HG03378 (cell line): ENCODE data around the gene KLK15.

Experiments
- ATAC-seq: cut with Tn5 transposase; IDR thresholded peaks from one replicate; pipeline ENCODE4 v1.9.1; 2021; ENCODE audit warnings: mild to moderate bottlenecking, moderate library complexity; ENCODE audit not compliant: unreplicated experiment

The KLK15 gene

DNA sequence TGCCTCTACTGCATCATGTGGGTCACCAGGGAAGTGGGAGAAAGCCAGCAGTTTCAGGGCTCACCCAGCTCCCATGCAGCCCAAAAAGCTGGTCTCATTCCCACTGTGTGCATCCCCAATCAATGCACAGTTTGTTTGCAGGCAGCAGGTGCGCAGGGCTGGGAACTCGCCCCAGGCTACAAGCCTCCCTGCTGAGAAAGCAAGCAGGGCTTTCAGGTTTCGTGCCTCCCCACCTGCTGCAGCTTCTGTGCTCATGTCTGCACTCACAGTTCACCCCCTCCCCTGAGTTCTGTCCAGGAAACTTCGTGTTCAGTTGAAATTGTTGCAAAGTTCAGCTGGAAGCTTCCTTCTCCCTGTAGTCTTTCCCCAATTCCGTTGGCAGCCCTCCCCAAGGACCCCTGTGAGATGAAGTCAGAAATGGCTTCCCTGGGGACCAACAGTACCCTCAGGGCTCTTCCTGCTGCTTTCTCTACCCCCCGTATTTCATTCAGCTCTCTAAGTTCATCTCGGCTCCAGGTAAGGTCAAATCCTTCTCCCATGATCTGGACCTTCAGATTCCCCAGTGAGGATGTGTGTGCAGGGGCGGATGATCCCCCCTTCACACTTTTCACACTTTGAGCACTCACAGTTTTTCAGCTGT, 11.0 kb upstream of the KLK15 start:
- no peak for ATAC-seq

GRCh38 chr19:50843701-50844221, 10.4 kb upstream of the KLK15 start:
- no peak for ATAC-seq

DNA sequence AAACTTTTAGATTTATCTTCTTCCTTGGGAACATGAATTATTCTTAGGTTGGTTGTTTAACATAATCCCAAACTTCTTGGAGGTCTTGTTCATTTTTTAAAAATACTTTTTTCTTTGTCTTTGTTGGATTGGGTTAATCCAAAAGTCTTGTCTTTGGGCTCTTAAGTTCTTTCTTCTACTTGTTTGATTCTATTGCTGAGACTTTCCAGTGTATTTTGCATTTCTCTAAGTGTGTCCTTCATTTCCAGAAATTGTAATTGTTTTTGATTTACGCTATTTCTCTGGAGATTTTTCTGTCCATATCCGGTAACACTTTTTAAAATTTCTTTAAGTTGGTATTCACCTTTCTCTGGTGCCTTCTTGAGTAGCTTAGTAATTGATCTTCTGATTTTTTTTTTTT, 9.8 kb upstream of the KLK15 start:
- no peak for ATAC-seq

DNA sequence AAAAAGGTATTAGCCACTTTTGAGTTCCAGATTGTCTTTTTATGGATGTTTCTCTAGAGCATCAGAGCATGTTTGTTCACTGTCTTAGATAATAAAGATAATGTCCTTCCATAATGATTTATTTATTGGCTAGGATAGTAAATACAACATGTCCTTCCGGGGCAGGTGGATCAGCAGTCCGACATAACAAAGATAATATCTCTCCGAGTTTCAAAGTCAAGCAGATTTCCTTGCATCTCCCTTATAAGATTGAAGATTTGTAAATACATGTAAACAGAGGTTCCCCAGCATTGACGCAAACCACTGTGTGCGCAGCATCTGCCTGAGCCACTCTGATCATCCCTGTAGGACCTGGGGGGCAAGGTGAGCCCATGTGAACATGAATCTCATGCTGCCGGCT, 8.8 kb upstream of the KLK15 start:
- no peak for ATAC-seq

- no peak for ATAC-seq
Observed at GRCh38 chr19:50839712-50840655, 6.6 kb upstream of the KLK15 start.

GRCh38 chr19:50838239-50838638, 4.9 kb upstream of the KLK15 start:
- ATAC-seq: no peak

- no peak for ATAC-seq
Observed at GRCh38 chr19:50837300-50837699, 3.9 kb upstream of the KLK15 start.

DNA sequence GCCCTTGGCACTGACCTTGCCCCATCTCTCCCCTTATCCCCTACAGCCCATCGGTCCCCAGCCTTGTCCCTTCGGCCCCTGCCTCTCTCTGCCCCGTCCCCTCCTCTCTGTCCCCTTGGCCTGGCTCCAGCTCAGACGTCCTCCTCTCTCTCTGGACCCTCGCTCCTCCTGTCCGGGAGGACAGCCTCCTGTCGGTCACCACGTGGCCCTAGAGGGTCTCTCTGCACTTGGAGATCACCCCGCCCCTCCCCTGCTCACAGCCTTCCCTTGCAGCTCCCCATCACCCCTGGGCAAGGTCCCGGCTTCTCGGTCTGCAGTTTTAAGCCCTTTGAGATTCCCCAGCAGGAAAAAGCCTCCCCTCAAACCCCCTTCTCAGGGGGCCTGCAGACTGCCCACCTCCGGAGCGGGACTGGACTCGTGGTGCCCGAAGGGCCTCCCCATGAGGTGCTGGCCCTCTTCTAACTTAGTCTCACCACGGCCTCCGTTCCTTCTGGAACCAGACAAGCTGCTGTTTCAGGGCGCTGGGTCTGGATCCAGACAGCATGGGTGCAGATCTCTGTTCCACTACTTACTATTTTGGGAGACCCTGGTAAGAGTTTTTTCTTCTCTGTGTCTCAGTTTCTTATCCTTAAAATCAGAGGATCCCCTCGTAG, 3.3 kb upstream of the KLK15 start:
- no peak for ATAC-seq

DNA sequence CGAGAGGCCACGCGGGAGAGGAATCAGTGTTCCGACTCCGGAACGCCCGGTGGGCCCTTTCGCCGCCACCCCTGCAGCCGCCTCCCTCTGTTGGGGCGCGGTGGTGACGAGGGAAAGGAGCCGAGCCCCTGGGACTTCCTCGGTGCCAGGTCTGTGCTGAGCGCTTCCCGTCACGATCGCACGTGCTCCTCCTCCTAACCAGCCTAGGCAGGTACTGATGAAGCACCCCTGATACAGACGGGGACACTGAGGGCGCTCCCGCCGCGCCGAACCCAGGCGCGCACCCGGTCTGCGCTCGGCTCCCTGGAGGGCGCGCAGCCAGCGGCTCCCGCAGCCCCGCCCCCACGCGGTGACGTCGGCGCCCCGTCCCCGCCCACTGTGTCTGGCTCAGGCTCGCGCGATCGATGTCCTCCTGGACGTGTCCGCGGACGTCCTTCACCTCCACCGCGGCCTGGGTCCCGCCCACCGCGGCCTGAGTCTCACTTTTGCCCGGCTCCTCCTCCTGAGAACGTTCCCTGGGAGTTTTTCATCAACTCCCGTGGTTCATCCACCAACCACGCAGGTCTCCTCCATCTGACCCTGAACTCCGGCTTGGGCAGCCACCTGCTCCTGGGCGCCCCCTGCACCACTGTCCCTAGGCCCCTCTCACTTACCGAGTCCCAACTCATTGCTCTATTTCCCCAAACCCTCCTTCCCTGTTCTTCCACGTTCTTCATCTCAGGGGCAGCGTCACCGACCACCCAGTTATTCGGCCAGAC, 2.6 kb upstream of the KLK15 start:
- ATAC-seq: peak; percentile 45

DNA sequence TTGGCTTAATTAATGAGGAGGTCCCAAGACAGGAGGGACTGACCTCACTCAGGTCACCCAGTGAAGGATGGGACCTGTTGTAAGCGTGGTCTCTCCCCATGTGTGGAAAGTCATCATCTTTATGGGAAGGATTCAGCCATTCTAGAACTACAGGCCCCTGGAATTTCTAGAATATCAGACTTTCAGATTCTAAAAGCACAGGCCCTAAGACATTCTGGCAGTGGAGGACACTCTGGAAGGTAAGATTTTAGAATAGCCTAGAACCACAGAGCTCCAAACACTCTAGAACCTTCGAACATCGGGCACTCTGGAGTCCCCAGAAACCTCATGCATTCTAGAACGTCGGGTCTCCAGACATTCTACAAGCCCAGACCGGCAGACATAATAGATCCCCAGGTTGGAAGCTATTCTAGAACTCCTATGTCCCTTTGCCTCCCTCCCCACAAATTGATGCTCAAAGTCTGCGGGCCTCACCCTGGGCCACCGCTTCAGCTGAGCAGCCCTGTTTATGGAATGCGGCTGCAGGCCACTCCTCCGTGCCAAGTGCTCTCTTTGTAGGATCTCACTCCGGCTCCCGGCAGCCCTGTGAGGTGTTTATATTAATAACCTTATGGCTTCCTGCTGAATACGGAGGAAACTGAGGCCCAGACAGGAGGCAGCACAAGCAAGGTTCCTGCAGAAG, 1.9 kb upstream of the KLK15 start:
- no peak for ATAC-seq

- ATAC-seq: no peak
Observed at GRCh38 chr19:50833802-50834167, 411 bp upstream of the KLK15 start.

DNA sequence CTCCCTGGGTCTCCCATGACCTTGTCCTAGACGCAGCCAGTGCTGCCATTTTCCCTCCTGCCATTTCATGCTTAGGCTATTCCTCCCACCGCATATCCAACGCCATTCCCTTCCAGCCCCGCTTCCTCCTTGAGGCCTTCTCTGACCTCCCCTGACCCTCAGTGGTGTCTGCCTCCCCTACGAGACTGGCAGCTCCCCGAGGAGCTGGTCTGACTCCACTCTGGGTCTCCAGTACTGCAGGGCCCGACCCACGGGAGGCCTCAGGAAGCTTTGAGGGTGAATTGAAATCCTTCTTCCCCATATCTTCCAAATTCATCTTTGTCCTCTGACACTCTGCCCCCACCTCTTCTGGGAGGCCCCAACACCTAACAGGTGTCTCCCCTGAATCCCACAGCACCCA, 708 bp downstream of the KLK15 start:
- ATAC-seq: no peak

DNA sequence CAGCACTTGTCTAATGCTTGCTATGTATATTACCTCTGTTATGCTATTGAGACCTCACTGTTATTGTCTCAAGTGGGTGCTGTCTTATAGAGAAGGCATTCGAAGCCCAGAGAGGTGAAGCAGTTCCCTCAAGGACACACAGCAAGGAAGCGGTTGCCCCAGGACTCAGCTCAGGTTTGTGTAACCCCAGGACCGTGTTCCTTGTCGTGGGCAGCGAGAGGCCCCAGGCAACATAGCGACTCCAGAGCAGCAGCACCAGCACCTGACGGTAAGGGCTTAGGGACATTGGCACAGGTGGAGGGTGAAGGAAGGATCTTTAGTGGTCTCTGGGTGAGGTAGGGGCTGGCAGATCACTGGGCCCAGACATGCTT, 2.4 kb downstream of the KLK15 start:
- no peak for ATAC-seq

DNA sequence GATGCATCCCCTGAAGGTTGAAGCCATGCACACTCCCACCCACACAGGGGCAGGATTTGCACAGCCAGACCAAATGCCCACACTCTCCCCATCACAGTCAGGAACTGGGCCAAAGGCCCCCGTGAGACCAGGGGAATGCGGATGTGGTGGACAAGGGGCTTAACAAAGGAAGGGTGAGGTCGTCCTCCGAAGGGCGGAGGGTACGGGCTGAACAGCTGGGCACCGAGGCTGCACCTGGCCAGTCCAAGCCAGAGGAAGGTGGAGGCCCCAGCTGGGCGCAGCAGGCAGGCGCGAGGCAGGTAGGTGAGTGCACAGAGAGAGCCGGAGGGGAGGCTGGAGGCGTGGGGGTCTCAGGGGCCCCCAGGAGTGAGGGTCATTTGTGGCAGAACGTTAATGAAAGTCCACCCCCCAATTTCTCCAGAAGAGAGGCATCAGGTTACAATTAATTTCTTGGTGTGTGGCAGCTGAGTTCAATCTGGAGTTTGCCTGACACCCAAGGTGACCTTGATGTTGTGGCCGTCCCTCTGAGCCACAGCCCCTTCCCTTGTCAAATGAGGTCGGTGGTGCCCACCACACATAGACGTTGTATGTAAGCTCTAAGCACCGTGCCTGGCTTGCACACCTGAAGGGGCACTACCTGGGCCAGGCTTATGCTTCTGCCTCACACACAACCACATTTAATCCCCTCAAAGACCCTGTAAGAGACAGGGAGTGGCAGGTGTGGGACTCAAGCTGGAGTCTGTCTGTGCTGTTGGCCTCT, 2.9 kb downstream of the KLK15 start:
- no peak for ATAC-seq

DNA sequence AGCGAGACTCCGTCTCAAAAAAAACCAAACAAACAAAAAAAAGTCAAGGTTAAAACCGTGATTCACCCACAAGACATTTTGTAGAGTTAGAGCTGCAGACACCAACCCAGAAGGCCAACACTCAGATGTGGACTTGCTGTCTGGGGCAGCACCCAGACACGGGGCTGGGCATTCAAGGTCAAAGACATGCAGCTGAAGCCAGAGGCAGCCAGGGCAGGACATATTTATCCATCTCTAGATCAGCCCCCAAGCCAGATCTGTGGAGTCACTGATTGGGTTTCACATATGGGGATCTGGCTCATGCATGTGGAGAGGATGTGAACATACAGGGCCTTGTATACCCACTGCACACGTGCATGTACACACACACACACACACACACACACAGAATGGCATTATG, 3.6 kb downstream of the KLK15 start:
- ATAC-seq: no peak

DNA sequence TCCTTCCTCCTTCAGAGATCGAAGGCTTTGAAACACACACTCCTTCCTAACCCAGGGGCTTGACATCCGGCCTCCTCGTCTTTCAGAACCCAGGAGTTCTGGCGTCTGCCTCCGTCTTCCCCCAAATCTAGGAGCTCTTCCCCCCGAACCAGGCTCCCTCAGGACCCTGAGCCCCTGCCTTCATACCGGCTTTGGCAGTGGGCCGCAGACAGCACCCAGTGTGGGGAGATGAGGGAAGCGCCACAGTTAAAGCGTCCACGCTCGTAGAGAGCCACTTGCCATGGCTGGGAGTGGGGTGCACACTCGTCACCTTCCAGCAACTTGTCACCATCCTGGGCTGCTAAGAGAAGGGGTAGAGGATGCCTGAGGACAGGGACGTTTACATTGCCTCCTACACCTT, 5.9 kb downstream of the KLK15 start:
- ATAC-seq: no peak

DNA sequence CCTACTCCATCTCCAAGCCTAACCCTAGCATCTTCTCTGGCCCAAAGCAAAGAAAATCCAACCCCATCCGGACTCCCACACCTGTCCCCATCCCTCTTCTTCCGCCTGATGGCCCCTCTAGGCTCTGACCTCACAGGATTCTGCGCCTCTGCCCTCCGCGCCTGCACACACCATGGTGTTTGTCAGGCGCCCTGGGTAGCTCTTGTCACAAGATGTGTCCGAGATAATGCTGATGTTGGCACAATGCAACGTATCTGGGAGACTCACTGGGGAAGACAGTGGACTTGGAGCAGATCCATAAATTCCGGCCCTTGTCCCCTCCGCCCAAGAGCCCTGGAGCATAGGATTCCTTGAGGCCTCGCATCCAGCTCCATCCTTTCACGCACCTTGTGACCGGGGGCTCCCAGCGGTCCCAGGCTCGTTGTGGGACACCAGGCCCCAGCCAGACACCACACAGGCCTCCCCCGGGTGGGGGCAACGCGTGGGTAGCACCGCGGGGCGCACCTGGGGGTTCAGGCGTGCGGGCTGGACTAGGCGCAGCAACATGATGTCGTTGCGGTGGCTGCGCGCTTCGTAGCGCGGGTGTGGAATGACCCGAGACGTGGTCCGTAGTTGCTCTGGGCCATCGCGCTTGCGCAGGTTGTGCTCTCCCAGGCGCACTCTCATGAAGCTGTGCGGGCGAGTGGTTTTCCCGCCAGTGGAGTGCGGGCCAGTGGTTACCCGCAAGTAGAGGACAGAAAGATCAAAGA, 6.7 kb downstream of the KLK15 start:
- no peak for ATAC-seq

DNA sequence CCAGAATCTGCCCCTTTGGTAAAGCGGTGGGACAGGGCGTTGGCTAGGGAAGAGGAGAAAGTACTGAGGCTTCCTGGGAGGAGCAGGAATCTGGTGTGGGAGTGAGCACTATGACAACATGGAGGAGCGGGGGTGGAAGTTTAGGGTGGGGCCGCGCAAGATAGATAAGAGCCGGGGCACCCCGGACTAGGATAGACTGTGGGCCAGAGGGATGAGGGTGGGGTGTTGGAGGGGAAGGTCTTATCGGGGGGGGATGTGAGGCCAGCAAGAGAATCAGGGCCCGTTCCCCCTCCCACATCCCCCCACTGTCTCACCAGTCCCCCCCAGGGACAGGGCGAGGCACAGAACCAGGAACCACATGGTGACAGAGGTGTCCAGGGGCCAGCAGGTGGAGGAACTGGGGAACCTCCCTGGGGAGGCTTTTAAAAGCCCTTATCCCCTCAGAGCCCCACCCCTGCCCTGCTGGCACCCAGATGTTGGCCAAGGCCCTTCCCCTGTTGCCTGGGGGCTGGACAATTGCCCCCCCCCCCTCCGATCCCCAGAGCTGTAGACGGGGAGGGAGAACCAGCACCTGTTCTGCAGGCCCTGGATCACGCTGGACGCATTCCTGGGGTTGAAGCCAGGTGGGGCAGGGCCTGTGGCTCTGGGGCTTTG, 9.9 kb downstream of the KLK15 start, which contains the start of gene KLK1:
KLK1 (minus strand) TSS at position 399 of the 654 bp plus-strand sequence; CDS start at position 360, 39 bp downstream.
- no peak for ATAC-seq
